Cardiac muscle cell (in vitro differentiated cells and primary cell): ENCODE measurements around the gene SIAH3. TPM values are rescaled to one million over a fixed set of nuclear protein-coding genes. Genes with fewer than 3 reads are reported as not detected.

Experiments used
- DNase-seq, 2 donors: peaks; one replicate each; pipeline versions ENCODE4 v3.0.0 to v3.0.0-alpha.2; 2010 to 2017; ENCODE audit warnings: low read depth in 1 of 2, low spot score in 1 of 2
- H3K27ac ChIP-seq: fragments of 200-600 bp; sonication (generic); 2 replicates; pipeline ENCODE4 v1.5.1; 2016
- H3K27me3 ChIP-seq: fragments of 200-600 bp; sonication (generic); 2 replicates; pipeline ENCODE4 v1.6.0; 2016; ENCODE audit warnings: control low read depth
- H3K36me3 ChIP-seq: fragments of 200-600 bp; sonication (generic); 2 replicates; pipeline ENCODE4 v1.5.1; 2016; ENCODE audit warnings: control low read depth
- H3K4me1 ChIP-seq: fragments of 200-600 bp; sonication (generic); 2 replicates; pipeline ENCODE4 v1.8.1; 2017; ENCODE audit warnings: low read depth, mild to moderate bottlenecking, mixed run types
- H3K4me3 ChIP-seq: fragments of 200-600 bp; sonication (generic); 2 replicates; pipeline ENCODE4 v1.5.1; 2016; ENCODE audit warnings: mild to moderate bottlenecking
- H3K9me3 ChIP-seq: fragments of 200-600 bp; sonication (generic); 2 replicates; pipeline ENCODE4 v1.5.1; 2017; ENCODE audit warnings: low read depth, mild to moderate bottlenecking, control low read depth
- CTCF ChIP-seq: IDR thresholded peaks from 2 replicates; pipeline ENCODE4 v1.5.1; 2012; ENCODE audit warnings: low read depth, mild to moderate bottlenecking, low read length
- polyA plus RNA-seq: library from polyadenylated mRNA; unstranded; fragments of >200 nt; fragmentation: Nextera tagmentation; extraction: Ambion mirVana; gene quantifications from 2 replicates; pipeline ENCODE4 v1.2.1, GENCODE V29; 2016
- total RNA-seq: library from RNA; depleted of rRNA; stranded (reverse); fragments of >200 nt; gene quantifications from 2 replicates; pipeline ENCODE4 v1.2.3, GENCODE V29; 2016

SIAH3 gene
- total and polyA plus RNA-seq, 2 experiments from 2014 or later, result 1.3 to 3.9 TPM

GRCh38 chr13:45831851-45832250 lies 19.7 kb downstream of the SIAH3 start:
- Histone ChIP-seq H3K27ac (no peak overlapping the region), H3K27me3 (no peaks in the 10 kb centered on the region), H3K4me3 (no peak overlapping the region), H3K36me3 (no peaks in the 10 kb centered on the region), H3K9me3 (no peaks in the 10 kb centered on the region), H3K4me1 (peaks cover 20% of the 10 kb centered on the region)
- TF ChIP-seq CTCF, result no peak
- no peak for DNase-seq

- DNase-seq, result no peak
- no peak for TF ChIP-seq CTCF
- Histone ChIP-seq H3K9me3 (no peaks in the 10 kb centered on the region), H3K27me3 (no peaks in the 10 kb centered on the region), H3K27ac (no peak overlapping the region), H3K36me3 (no peaks in the 10 kb centered on the region), H3K4me3 (no peak overlapping the region), H3K4me1 (peaks cover 28% of the 10 kb centered on the region)
Measured at GRCh38 chr13:45830121-45830520, 21.4 kb downstream of the SIAH3 start.

GRCh38 chr13:45828256-45828968 lies 23.1 kb downstream of the SIAH3 start:
- H3K36me3 ChIP-seq, result no peaks in the 10 kb centered on the region
- H3K4me1 ChIP-seq, result peaks cover 34% of the 10 kb centered on the region
- no peak overlapping the region for H3K4me3 ChIP-seq
- DNase-seq, result no peak
- no peak for TF ChIP-seq CTCF
- H3K9me3 ChIP-seq, result no peaks in the 10 kb centered on the region
- H3K27ac ChIP-seq, result no peak overlapping the region
- H3K27me3 ChIP-seq, result no peaks in the 10 kb centered on the region

GRCh38 chr13:45827318-45827717 lies 24.2 kb downstream of the SIAH3 start:
- Histone ChIP-seq H3K9me3 (no peaks in the 10 kb centered on the region), H3K4me1 (peaks cover 44% of the 10 kb centered on the region), H3K36me3 (no peaks in the 10 kb centered on the region), H3K4me3 (no peak overlapping the region), H3K27me3 (no peaks in the 10 kb centered on the region), H3K27ac (peak overlapping the region; percentile 15)
- DNase-seq, result no peak
- TF ChIP-seq CTCF, result no peak

- no peaks in the 10 kb centered on the region for H3K36me3 ChIP-seq
- no peaks in the 10 kb centered on the region for H3K27me3 ChIP-seq
- peak overlapping the region; percentile 15 for H3K27ac ChIP-seq
- peaks cover 50% of the 10 kb centered on the region for H3K4me1 ChIP-seq
- DNase-seq, result peak in 1 of 2 donors; percentile 14
- H3K9me3 ChIP-seq, result no peaks in the 10 kb centered on the region
- no peak for TF ChIP-seq CTCF
- no peak overlapping the region for H3K4me3 ChIP-seq
Measured at GRCh38 chr13:45826731-45827130, 24.8 kb downstream of the SIAH3 start.
